ENCODE data around the gene ARMCX4. TPM values are rescaled to one million over a fixed set of nuclear protein-coding genes. Genes with fewer than 3 reads are reported as not detected.
A peak's percentile ranks its signal among the peaks of the same experiment; 100 is the strongest.

The ARMCX4 gene
- total and polyA plus RNA-seq, 7 donors = 3.1 to 11.6 (median 4.4) TPM

DNA sequence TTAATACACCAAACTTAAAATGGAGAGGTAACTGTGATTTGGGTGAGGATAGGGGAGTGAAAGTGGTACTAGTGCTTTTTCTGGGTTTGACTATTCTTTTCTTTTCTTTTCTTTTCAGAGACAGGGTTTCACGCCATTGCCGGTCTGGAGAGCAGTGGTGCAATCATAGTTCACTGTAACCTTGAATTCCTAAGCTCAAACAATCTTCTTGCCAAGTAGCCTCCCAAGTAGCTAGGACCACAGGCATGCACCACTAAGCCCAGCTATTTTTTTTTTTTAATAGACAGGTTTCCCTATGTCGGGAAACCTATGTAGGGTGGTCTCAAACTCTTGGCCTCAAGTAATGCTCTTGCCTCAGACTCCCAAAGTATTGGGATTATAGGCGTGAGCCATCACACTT lies 3.0 kb upstream of the ARMCX4 start:
- intact Hi-C loops (cut with DNase I) = no loop called here
- Histone ChIP-seq H3K4me3 (no peak overlapping the region), H3K36me3 (ENCODE audit: insufficient read depth in 1 of 2, low read depth in 1 of 2) (no peaks in the 10 kb centered on the region), H3K27ac (no peak overlapping the region), H3K9me3 (no peaks in the 10 kb centered on the region), H3K27me3 (ENCODE audit: insufficient read depth in 3 of 3, low read length in 2 of 3) (no peaks in the 10 kb centered on the region), H3K4me1 (no peaks in the 10 kb centered on the region)
- TF ChIP-seq, protein P1, sequence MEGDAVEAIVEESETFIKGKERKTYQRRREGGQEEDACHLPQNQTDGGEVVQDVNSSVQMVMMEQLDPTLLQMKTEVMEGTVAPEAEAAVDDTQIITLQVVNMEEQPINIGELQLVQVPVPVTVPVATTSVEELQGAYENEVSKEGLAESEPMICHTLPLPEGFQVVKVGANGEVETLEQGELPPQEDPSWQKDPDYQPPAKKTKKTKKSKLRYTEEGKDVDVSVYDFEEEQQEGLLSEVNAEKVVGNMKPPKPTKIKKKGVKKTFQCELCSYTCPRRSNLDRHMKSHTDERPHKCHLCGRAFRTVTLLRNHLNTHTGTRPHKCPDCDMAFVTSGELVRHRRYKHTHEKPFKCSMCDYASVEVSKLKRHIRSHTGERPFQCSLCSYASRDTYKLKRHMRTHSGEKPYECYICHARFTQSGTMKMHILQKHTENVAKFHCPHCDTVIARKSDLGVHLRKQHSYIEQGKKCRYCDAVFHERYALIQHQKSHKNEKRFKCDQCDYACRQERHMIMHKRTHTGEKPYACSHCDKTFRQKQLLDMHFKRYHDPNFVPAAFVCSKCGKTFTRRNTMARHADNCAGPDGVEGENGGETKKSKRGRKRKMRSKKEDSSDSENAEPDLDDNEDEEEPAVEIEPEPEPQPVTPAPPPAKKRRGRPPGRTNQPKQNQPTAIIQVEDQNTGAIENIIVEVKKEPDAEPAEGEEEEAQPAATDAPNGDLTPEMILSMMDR (IDR thresholded peaks at IDR 0.05) = no peak
- 51 to 84% (median 83%) methylated on average over 4 of the region's 4 CpGs for WGBS, 3 donors
- DNase-seq = no peak
- ATAC-seq = no peak

DNA sequence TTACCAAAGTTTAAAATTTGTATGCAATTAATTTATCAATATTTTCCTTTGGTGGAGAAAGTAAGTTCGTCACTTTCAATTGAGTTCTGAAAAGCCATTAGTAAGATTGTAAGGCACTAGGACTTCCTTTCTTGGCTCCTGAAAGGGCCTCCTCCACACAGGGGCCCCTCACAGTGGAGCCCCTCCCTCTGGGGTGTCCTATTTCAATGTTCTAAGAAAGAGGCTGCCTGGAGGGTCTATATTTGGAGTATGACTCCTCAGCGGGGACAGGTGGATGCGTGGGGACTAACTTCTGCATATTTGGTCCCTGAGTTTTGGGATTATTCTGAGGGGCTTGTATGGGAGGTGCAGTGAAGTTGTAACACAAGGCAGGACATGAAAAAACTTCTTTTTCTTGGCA lies 1.6 kb upstream of the ARMCX4 start:
- intact Hi-C loops (cut with DNase I) = no loop called here
- Histone ChIP-seq H3K9me3 (no peaks in the 10 kb centered on the region), H3K4me1 (no peaks in the 10 kb centered on the region), H3K4me3 (no peak overlapping the region), H3K27me3 (ENCODE audit: insufficient read depth in 3 of 3, low read length in 2 of 3) (no peaks in the 10 kb centered on the region), H3K36me3 (ENCODE audit: insufficient read depth in 1 of 2, low read depth in 1 of 2) (peaks cover 0 to 5% of the 10 kb centered on the region in 2 donors), H3K27ac (peak overlapping the region; percentile 73)
- ATAC-seq (peak; percentile 85 to 93 (median 88)), DNase-seq (no peak)
- WGBS, 3 donors = 21 to 38% (median 33%) methylated on average over 3 of the region's 3 CpGs
- TF ChIP-seq, protein P1 (IDR thresholded peaks at IDR 0.05) = no peak

DNA sequence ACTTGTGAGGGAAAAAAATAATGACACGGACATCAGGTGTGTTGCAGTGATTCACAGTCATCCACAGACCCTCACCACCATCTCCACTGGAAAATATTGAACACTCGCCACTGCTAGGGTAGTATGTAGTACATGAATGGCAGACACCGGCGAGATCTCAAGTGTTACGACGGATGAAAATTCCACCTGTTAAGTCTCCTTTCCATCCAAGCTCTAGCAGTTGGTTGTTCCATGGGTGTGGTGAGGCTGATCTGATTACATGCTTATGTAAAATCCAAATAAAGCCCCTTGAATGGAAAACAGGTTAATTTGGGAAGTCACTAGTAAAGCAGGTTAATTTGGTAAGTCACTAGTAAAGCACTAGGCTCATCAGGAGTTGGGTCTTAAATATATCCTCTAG lies 1.1 kb upstream of the ARMCX4 start:
- Histone ChIP-seq H3K27ac (peak overlapping the region; percentile 73), H3K4me3 (no peak overlapping the region), H3K4me1 (no peaks in the 10 kb centered on the region), H3K36me3 (ENCODE audit: insufficient read depth in 1 of 2, low read depth in 1 of 2) (peaks cover 0 to 6% of the 10 kb centered on the region in 2 donors), H3K9me3 (no peaks in the 10 kb centered on the region), H3K27me3 (ENCODE audit: insufficient read depth in 3 of 3, low read length in 2 of 3) (no peaks in the 10 kb centered on the region)
- TF ChIP-seq, protein P1 (IDR thresholded peaks at IDR 0.05) = no peak
- 51 to 55% (median 54%) methylated on average over 6 of the region's 6 CpGs for whole genome bisulfite sequencing, 3 donors
- ATAC-seq (peak; percentile 9 to 52 (median 26)), DNase-seq (no peak)
- intact Hi-C loops (cut with DNase I) = no loop called here

DNA sequence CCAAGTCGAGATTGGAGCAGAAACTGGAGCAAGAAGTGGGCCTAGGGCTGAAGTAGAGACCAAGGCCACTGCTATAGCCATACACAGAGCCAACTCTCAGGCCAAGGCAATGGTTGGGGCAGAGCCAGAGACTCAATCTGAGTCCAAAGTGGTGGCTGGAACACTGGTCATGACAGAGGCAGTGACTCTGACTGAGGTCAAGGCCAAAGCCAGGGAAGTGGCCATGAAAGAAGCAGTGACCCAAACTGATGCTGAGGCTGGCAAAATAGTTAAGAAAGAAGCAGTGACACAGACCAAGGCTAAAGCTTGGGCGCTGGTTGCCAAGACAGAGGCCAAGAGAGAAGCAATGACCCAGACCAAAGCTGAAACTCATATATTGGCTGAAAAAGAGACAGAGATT lies 3.5 kb downstream of the ARMCX4 start:
- Histone ChIP-seq H3K36me3 (ENCODE audit: insufficient read depth in 1 of 2, low read depth in 1 of 2) (peaks cover 0 to 6% of the 10 kb centered on the region in 2 donors), H3K4me3 (no peak overlapping the region), H3K27me3 (ENCODE audit: insufficient read depth in 3 of 3, low read length in 2 of 3) (no peaks in the 10 kb centered on the region), H3K27ac (no peak overlapping the region), H3K9me3 (no peaks in the 10 kb centered on the region), H3K4me1 (no peaks in the 10 kb centered on the region)
- DNase-seq = no peak
- intact Hi-C loops (cut with DNase I) = no loop called here
- WGBS, 3 donors = 60 to 95% (median 90%) methylated on average over 2 of the region's 2 CpGs
- ATAC-seq = no peak
- TF ChIP-seq, protein P1 (IDR thresholded peaks at IDR 0.05) = no peak

DNA sequence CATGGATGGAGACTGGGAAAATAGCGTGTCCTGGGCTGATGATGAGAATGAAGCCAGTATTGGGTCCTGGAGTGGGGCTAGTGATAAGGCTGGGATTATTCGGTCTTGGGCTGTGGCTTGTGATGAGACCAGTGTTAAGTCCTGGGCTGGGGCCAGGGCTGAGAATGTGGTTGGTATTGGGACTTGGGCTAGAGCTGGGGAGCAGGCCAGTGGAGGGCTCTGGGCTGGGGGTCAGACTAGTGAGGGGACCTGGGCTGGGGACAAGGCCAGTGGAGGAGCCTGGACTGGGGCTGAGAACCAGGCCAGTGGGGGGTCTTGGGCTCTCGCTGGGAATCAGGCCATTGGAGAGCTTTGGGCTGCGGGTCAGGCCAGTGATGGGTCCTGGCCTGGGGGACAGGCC lies 6.7 kb downstream of the ARMCX4 start:
- H3K4me1 ChIP-seq = no peaks in the 10 kb centered on the region
- TF ChIP-seq, protein P1 (IDR thresholded peaks at IDR 0.05) = no peak
- ATAC-seq (no peak), DNase-seq (no peak)
- no peaks in the 10 kb centered on the region for H3K27me3 ChIP-seq (ENCODE audit: insufficient read depth in 3 of 3, low read length in 2 of 3)
- H3K4me3 ChIP-seq = no peak overlapping the region
- H3K36me3 ChIP-seq (ENCODE audit: insufficient read depth in 1 of 2, low read depth in 1 of 2) = peaks cover 0 to 6% of the 10 kb centered on the region in 2 donors
- intact Hi-C loops (cut with DNase I) = no loop called here
- 83 to 94% (median 85%) methylated on average over 3 to 4 of the region's 4 CpGs for whole genome bisulfite sequencing, 3 donors
- H3K9me3 ChIP-seq = no peaks in the 10 kb centered on the region
- H3K27ac ChIP-seq = no peak overlapping the region
